Stimulated activated naive CD8-positive, alpha-beta T cell treated with anti-CD3 and anti-CD28 coated beads, Interleukin-15, Interleukin-2, amounts not matched to agents 100 ng/mL and 50 ng/mL, for 24 hours (primary cell): ENCODE measurements around the gene SIRT6.
"Not testable (repeated sequence)": the region's sequence is repeated elsewhere in the genome, so short reads cannot be mapped to it uniquely, and the experiment has no call there.

Source experiments
- H3K27ac Mint-ChIP-seq: one replicate; pipeline ENCODE4 v1.8.0; 2021; ENCODE audit warnings: mild to moderate bottlenecking, mixed read lengths
- H3K27me3 Mint-ChIP-seq: one replicate; pipeline ENCODE4 v1.8.0; 2021; ENCODE audit warnings: mixed read lengths
- H3K36me3 Mint-ChIP-seq: one replicate; pipeline ENCODE4 v1.8.0; 2021; ENCODE audit warnings: low read depth, mixed read lengths
- H3K4me1 Mint-ChIP-seq: one replicate; pipeline ENCODE4 v1.8.0; 2021; ENCODE audit warnings: low read depth, mixed read lengths
- H3K4me3 Mint-ChIP-seq: one replicate; pipeline ENCODE4 v1.8.0; 2021; ENCODE audit warnings: mild to moderate bottlenecking, mixed read lengths
- H3K9me3 Mint-ChIP-seq: one replicate; pipeline ENCODE4 v1.8.0; 2021; ENCODE audit warnings: mixed read lengths

SIRT6 gene

GRCh38 chr19:4210166-4210731, 27.9 kb upstream of the SIRT6 start:
- Mint-ChIP-seq H3K4me1 (peaks cover 8% of the 10 kb centered on the region), H3K9me3 (no peaks in the 10 kb centered on the region), H3K27me3 (no peaks in the 10 kb centered on the region), H3K4me3 (no peak overlapping the region), H3K27ac (no peak overlapping the region), H3K36me3 (no peaks in the 10 kb centered on the region)

- H3K27ac Mint-ChIP-seq, result no peak overlapping the region
- H3K4me3 Mint-ChIP-seq, result no peak overlapping the region
- H3K4me1 Mint-ChIP-seq, result no peaks in the 10 kb centered on the region
- no peaks in the 10 kb centered on the region for H3K9me3 Mint-ChIP-seq
- H3K36me3 Mint-ChIP-seq, result no peaks in the 10 kb centered on the region
- no peaks in the 10 kb centered on the region for H3K27me3 Mint-ChIP-seq
These were observed 26.2 kb upstream of the SIRT6 start for GRCh38 chr19:4208385-4209094.

- Mint-ChIP-seq H3K4me1 (no peaks in the 10 kb centered on the region), H3K4me3 (no peak overlapping the region), H3K9me3 (no peaks in the 10 kb centered on the region), H3K36me3 (no peaks in the 10 kb centered on the region), H3K27me3 (no peaks in the 10 kb centered on the region), H3K27ac (no peak overlapping the region)
These were observed 24.6 kb upstream of the SIRT6 start for GRCh38 chr19:4206818-4207484.

- Mint-ChIP-seq H3K4me1 (peaks cover 10% of the 10 kb centered on the region), H3K27ac (no peak overlapping the region), H3K9me3 (peaks cover 9% of the 10 kb centered on the region)
These were observed 19.4 kb upstream of the SIRT6 start for GRCh38 chr19:4201798-4202197.

GRCh38 chr19:4200940-4201542, 18.7 kb upstream of the SIRT6 start:
- H3K9me3 Mint-ChIP-seq, result peaks cover 9% of the 10 kb centered on the region
- peaks cover 7% of the 10 kb centered on the region for H3K36me3 Mint-ChIP-seq
- H3K4me3 Mint-ChIP-seq, result no peak overlapping the region
- H3K27ac Mint-ChIP-seq, result no peak overlapping the region
- H3K27me3 Mint-ChIP-seq, result peaks cover 24% of the 10 kb centered on the region
- peaks cover 10% of the 10 kb centered on the region for H3K4me1 Mint-ChIP-seq

More at GRCh38 chr19:4201798-4202197, 19.4 kb upstream of the SIRT6 start:
- Mint-ChIP-seq H3K27me3 (peaks cover 20% of the 10 kb centered on the region), H3K36me3 (peaks cover 7% of the 10 kb centered on the region), H3K4me3 (no peak overlapping the region)

- Mint-ChIP-seq H3K36me3 (peaks cover 7% of the 10 kb centered on the region), H3K27me3 (peaks cover 30% of the 10 kb centered on the region), H3K4me3 (no peak overlapping the region), H3K27ac (no peak overlapping the region), H3K9me3 (peaks cover 9% of the 10 kb centered on the region), H3K4me1 (peaks cover 10% of the 10 kb centered on the region)
These were observed 17.4 kb upstream of the SIRT6 start for GRCh38 chr19:4199699-4200293.

- peaks cover 9% of the 10 kb centered on the region for H3K9me3 Mint-ChIP-seq
- H3K27me3 Mint-ChIP-seq, result peaks cover 37% of the 10 kb centered on the region
- H3K27ac Mint-ChIP-seq, result no peak overlapping the region
- peaks cover 7% of the 10 kb centered on the region for H3K36me3 Mint-ChIP-seq
- H3K4me3 Mint-ChIP-seq, result no peak overlapping the region
- peaks cover 10% of the 10 kb centered on the region for H3K4me1 Mint-ChIP-seq
These were observed 16.2 kb upstream of the SIRT6 start for GRCh38 chr19:4198467-4199126.

- Mint-ChIP-seq H3K36me3 (peaks cover 7% of the 10 kb centered on the region), H3K4me3 (no peak overlapping the region), H3K27ac (no peak overlapping the region), H3K9me3 (peaks cover 9% of the 10 kb centered on the region), H3K4me1 (peaks cover 10% of the 10 kb centered on the region), H3K27me3 (peaks cover 41% of the 10 kb centered on the region)
These were observed 15.5 kb upstream of the SIRT6 start for GRCh38 chr19:4197625-4198466.

- Mint-ChIP-seq H3K4me3 (no peak overlapping the region), H3K27ac (no peak overlapping the region)
These were observed 14.9 kb upstream of the SIRT6 start for GRCh38 chr19:4197228-4197624.

GRCh38 chr19:4196587-4197148, 14.3 kb upstream of the SIRT6 start:
- peaks cover 10% of the 10 kb centered on the region for H3K4me1 Mint-ChIP-seq

More at GRCh38 chr19:4197228-4197624, 14.9 kb upstream of the SIRT6 start:
- Mint-ChIP-seq H3K9me3 (peaks cover 9% of the 10 kb centered on the region), H3K36me3 (peaks cover 7% of the 10 kb centered on the region), H3K4me1 (peaks cover 10% of the 10 kb centered on the region), H3K27me3 (peaks cover 41% of the 10 kb centered on the region)

GRCh38 chr19:4196009-4196408, 13.6 kb upstream of the SIRT6 start:
- H3K27me3 Mint-ChIP-seq, result peaks cover 41% of the 10 kb centered on the region
- peaks cover 9% of the 10 kb centered on the region for H3K9me3 Mint-ChIP-seq
- peaks cover 10% of the 10 kb centered on the region for H3K4me1 Mint-ChIP-seq
- no peak overlapping the region for H3K4me3 Mint-ChIP-seq
- H3K27ac Mint-ChIP-seq, result no peak overlapping the region
- H3K36me3 Mint-ChIP-seq, result peaks cover 7% of the 10 kb centered on the region

More at GRCh38 chr19:4196587-4197148, 14.3 kb upstream of the SIRT6 start:
- no peak overlapping the region for H3K4me3 Mint-ChIP-seq
- H3K9me3 Mint-ChIP-seq, result peaks cover 9% of the 10 kb centered on the region
- H3K27ac Mint-ChIP-seq, result no peak overlapping the region
- H3K27me3 Mint-ChIP-seq, result peaks cover 41% of the 10 kb centered on the region
- H3K36me3 Mint-ChIP-seq, result peaks cover 7% of the 10 kb centered on the region

GRCh38 chr19:4194353-4194752, 12.0 kb upstream of the SIRT6 start:
- H3K4me3 Mint-ChIP-seq, result no peak overlapping the region
- peaks cover 41% of the 10 kb centered on the region for H3K27me3 Mint-ChIP-seq
- H3K9me3 Mint-ChIP-seq, result peaks cover 9% of the 10 kb centered on the region
- peaks cover 10% of the 10 kb centered on the region for H3K4me1 Mint-ChIP-seq
- peaks cover 7% of the 10 kb centered on the region for H3K36me3 Mint-ChIP-seq
- H3K27ac Mint-ChIP-seq, result no peak overlapping the region

GRCh38 chr19:4192537-4192936, 10.2 kb upstream of the SIRT6 start:
- not testable (repeated sequence) for H3K9me3 Mint-ChIP-seq, H3K4me1 Mint-ChIP-seq, H3K27ac Mint-ChIP-seq, H3K4me3 Mint-ChIP-seq, H3K36me3 Mint-ChIP-seq
- H3K27me3 Mint-ChIP-seq, result peaks cover 28% of the 10 kb centered on the region
